ENCODE results near the gene OTOP2. TPM values are rescaled to one million over a fixed set of nuclear protein-coding genes. Genes with fewer than 3 reads are reported as not detected.

OTOP2 gene
- total and polyA plus RNA-seq, 2 of the 8 experiments (the other 6 are each of a cell fraction or from before 2014, with no cell fraction given): 0.23 TPM; not detected in 1

GRCh38 chr17:74937064-74938051 is 13.3 kb downstream of the OTOP2 start (continued):
- TF ChIP-seq EZH2 (IDR thresholded peaks at IDR 0.05; ENCODE audit: low read depth, low read length, severe bottlenecking) (no peak), CTBP2 (IDR thresholded peaks at IDR 0.05; ENCODE audit: borderline replicate concordance, insufficient read depth, insufficient read length, low read length) (no peak)
